ENCODE results near the gene PDE4C. TPM values are rescaled to one million over a fixed set of nuclear protein-coding genes. Genes with fewer than 3 reads are reported as not detected.
"Not testable (repeated sequence)": the region's sequence is repeated elsewhere in the genome, so short reads cannot be mapped to it uniquely, and the experiment has no call there.

Gene PDE4C
- total RNA-seq, 1 donor from 2014 or later = 69.8 TPM

DNA sequence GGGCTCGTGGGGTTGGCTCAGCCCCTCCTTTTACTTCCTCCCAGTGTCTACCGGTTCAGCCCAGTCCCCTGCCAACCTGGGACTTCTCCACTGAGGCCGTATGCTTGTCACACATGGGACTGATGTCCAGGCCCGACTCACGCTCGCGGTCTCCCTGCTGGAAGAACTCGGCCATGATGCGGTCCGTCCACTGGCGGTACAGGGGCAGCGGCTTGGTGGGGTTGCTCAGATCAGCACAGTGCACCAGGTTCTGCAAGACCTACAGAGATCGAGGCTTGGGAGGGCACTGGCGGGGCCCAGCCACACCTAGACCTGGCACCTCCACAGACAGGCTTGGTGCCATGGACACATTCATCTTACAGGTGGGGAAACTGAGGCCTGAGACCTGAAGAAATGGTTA, 14.6 kb downstream of the PDE4C start:
- Mint-ChIP-seq H3K9me3 (ENCODE audit: unreplicated experiment) (no peaks in the 10 kb centered on the region), H3K36me3 (ENCODE audit: unreplicated experiment) (no peaks in the 10 kb centered on the region), H3K4me3 (ENCODE audit: unreplicated experiment) (no peak overlapping the region), H3K27ac (ENCODE audit: unreplicated experiment) (no peak overlapping the region), H3K27me3 (ENCODE audit: unreplicated experiment) (peaks cover 3% of the 10 kb centered on the region), H3K4me1 (ENCODE audit: low read depth, unreplicated experiment) (no peaks in the 10 kb centered on the region)
- no peak for DNase-seq
- TF ChIP-seq CTCF (IDR thresholded peaks at IDR 0.05; ENCODE audit: partially characterized antibody, unreplicated experiment) = no peak

- H3K9me3 Mint-ChIP-seq (ENCODE audit: unreplicated experiment); H3K27ac Mint-ChIP-seq (ENCODE audit: unreplicated experiment); H3K36me3 Mint-ChIP-seq (ENCODE audit: unreplicated experiment); H3K27me3 Mint-ChIP-seq (ENCODE audit: unreplicated experiment); H3K4me3 Mint-ChIP-seq (ENCODE audit: unreplicated experiment); DNase-seq; H3K4me1 Mint-ChIP-seq (ENCODE audit: low read depth, unreplicated experiment): not testable (repeated sequence)
These were observed 16.3 kb downstream of the PDE4C start for GRCh38 chr19:18209912-18210311.

DNA sequence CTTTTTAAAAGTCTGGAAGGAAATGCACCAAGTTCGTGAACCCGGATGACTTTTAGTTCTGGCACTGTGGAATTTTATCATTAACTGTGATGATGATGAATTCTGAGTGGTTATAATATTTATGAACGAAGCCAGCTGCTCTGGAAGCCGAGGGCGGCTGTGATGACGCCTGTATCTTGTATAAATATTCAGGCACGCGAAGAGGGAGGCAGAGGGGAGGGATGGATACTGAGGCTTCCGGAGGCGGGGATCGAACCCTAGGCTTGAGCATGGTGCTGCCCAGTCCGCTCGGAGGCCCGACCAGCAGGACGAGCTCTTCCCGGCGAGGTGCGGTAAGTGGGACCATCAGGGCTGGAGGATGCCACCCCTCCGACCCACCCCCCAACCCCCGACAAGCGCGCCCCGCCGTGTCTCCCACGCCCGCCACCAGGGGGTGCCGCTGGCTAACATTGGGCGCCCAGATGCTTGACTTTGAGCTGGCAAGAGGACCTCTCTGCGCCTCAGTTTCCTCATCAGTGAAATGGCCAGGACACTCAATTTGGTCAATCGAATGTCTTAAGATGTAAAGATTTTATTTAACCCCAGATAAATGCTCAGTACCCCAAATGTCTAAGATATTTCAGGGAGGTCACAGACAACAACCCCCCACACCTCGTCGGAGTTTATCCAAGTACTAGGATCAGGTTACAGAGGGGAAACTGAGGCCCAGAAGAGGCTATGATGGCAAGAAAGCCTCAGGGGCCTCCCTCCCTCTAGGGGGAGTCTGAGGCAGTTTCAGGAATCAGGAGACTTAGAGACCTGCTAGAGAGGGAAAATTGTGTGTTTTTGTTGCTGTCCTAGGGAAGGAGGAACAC, 17.9 kb downstream of the PDE4C start:
- Mint-ChIP-seq H3K36me3 (ENCODE audit: unreplicated experiment) (no peaks in the 10 kb centered on the region), H3K4me1 (ENCODE audit: low read depth, unreplicated experiment) (peaks cover under 1% of the 10 kb centered on the region), H3K4me3 (ENCODE audit: unreplicated experiment) (no peak overlapping the region), H3K27ac (ENCODE audit: unreplicated experiment) (no peak overlapping the region), H3K9me3 (ENCODE audit: unreplicated experiment) (peaks cover 2% of the 10 kb centered on the region), H3K27me3 (ENCODE audit: unreplicated experiment) (peaks cover 3% of the 10 kb centered on the region)
- TF ChIP-seq CTCF (IDR thresholded peaks at IDR 0.05; ENCODE audit: partially characterized antibody, unreplicated experiment) = peak; percentile 80
- DNase-seq = peak; percentile 65

- peaks cover 3% of the 10 kb centered on the region for H3K4me1 Mint-ChIP-seq (ENCODE audit: low read depth, unreplicated experiment)
- H3K27ac Mint-ChIP-seq (ENCODE audit: unreplicated experiment) = no peak overlapping the region
- no peak for TF ChIP-seq CTCF (IDR thresholded peaks at IDR 0.05; ENCODE audit: partially characterized antibody, unreplicated experiment)
- H3K27me3 Mint-ChIP-seq (ENCODE audit: unreplicated experiment) = peaks cover 3% of the 10 kb centered on the region
- no peak for DNase-seq
- peak overlapping the region; percentile 87 for H3K4me3 Mint-ChIP-seq (ENCODE audit: unreplicated experiment)
- H3K36me3 Mint-ChIP-seq (ENCODE audit: unreplicated experiment) = no peaks in the 10 kb centered on the region
- peaks cover 2% of the 10 kb centered on the region for H3K9me3 Mint-ChIP-seq (ENCODE audit: unreplicated experiment)
These were observed 20.2 kb downstream of the PDE4C start for GRCh38 chr19:18206018-18206417.

GRCh38 chr19:18205200-18205892, 20.9 kb downstream of the PDE4C start:
- Mint-ChIP-seq H3K27me3 (ENCODE audit: unreplicated experiment) (peaks cover 3% of the 10 kb centered on the region), H3K27ac (ENCODE audit: unreplicated experiment) (peak overlapping the region; percentile 87), H3K4me3 (ENCODE audit: unreplicated experiment) (peak overlapping the region; percentile 87), H3K9me3 (ENCODE audit: unreplicated experiment) (peaks cover 2% of the 10 kb centered on the region), H3K36me3 (ENCODE audit: unreplicated experiment) (no peaks in the 10 kb centered on the region), H3K4me1 (ENCODE audit: low read depth, unreplicated experiment) (peaks cover 3% of the 10 kb centered on the region)
- DNase-seq = peak; percentile 64
- no peak for TF ChIP-seq CTCF (IDR thresholded peaks at IDR 0.05; ENCODE audit: partially characterized antibody, unreplicated experiment)
